ENCODE results near the gene MALT1. TPM values are rescaled to one million over a fixed set of nuclear protein-coding genes. Genes with fewer than 3 reads are reported as not detected.
A peak's percentile ranks its signal among the peaks of the same experiment; 100 is the strongest.

Gene MALT1
- total and polyA plus RNA-seq, 2 experiments from 2014 or later = 14.9 to 35.9 TPM

DNA sequence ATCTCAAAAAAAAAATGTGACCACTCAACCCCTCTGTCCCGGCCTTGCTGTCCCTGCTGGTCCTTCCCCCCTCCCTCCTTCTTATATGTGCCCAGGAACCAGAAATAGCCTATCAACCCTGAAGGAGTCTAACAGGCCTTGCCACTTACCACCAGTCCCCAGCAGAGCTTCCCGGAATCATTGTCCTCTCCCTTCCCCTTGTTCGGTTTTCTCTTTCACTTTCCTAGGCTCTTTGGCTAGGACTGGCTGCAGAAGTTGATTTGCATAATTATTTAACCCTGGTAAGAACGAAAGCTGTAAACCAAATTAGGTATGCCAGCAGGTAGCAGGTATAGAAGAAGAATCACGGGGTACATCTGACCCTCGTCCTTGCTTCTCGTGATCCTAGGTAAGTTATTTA, 120.8 kb downstream of the MALT1 start:
- no peak overlapping the region for H3K27ac ChIP-seq
- no peaks in the 10 kb centered on the region for H3K9me3 ChIP-seq (ENCODE audit: low read depth)
- no peak overlapping the region for H3K4me3 ChIP-seq
- TF ChIP-seq, protein P1, sequence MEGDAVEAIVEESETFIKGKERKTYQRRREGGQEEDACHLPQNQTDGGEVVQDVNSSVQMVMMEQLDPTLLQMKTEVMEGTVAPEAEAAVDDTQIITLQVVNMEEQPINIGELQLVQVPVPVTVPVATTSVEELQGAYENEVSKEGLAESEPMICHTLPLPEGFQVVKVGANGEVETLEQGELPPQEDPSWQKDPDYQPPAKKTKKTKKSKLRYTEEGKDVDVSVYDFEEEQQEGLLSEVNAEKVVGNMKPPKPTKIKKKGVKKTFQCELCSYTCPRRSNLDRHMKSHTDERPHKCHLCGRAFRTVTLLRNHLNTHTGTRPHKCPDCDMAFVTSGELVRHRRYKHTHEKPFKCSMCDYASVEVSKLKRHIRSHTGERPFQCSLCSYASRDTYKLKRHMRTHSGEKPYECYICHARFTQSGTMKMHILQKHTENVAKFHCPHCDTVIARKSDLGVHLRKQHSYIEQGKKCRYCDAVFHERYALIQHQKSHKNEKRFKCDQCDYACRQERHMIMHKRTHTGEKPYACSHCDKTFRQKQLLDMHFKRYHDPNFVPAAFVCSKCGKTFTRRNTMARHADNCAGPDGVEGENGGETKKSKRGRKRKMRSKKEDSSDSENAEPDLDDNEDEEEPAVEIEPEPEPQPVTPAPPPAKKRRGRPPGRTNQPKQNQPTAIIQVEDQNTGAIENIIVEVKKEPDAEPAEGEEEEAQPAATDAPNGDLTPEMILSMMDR (IDR thresholded peaks at IDR 0.05; ENCODE audit: poor library complexity) = no peak
- TF ChIP-seq EZH2 (IDR thresholded peaks at IDR 0.05; ENCODE audit: borderline replicate concordance) (no peak), EZH2phosphoT487 (IDR thresholded peaks at IDR 0.05; ENCODE audit: low read depth, severe bottlenecking, unreplicated experiment) (no peak)
- H4K20me1 ChIP-seq (ENCODE audit: insufficient read depth, poor library complexity, severe bottlenecking) = no peaks in the 10 kb centered on the region
- H3K4me2 ChIP-seq = no peak overlapping the region
- H3K27me3 ChIP-seq = no peaks in the 10 kb centered on the region
- no peaks in the 10 kb centered on the region for H3K9me2 ChIP-seq (replicated peaks; ENCODE audit: insufficient read depth)
- H3K4me1 ChIP-seq (ENCODE audit: insufficient read depth) = peaks cover 10% of the 10 kb centered on the region
- H3K36me3 ChIP-seq (replicated peaks; ENCODE audit: insufficient read depth, low read depth) = no peaks in the 10 kb centered on the region
- WGBS (ENCODE audit: low lambda C conversion rate, missing lambda C conversion rate) = 88% methylated on average over 7 of the region's 7 CpGs
- DNase-seq (ENCODE audit: low spot score) = no peak
- H2AFZ ChIP-seq = no peak overlapping the region
- no peaks in the 10 kb centered on the region for H3K79me2 ChIP-seq

DNA sequence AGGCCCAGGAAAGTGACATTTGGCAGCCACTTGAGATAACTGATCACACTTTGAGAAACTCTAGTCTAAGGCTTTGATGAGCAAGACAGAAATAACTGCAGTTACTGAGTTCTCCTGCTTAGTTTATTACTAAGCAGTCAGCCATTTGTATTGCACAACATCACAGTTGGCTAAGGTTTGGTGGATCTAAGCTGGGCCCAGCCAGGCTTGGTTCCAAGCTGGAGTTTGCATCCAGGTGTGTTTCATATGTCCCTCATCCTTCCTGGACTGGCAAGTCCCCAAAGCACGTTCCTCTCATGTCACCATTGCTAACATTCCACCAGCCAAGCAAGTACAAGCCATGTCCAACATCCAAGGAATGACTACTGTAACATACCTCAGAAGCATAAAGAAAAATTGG, 122.1 kb downstream of the MALT1 start:
- Histone ChIP-seq H2AFZ (no peak overlapping the region), H3K36me3 (replicated peaks; ENCODE audit: insufficient read depth, low read depth) (no peaks in the 10 kb centered on the region), H3K27me3 (no peaks in the 10 kb centered on the region), H3K79me2 (no peaks in the 10 kb centered on the region), H3K4me1 (ENCODE audit: insufficient read depth) (peaks cover 10% of the 10 kb centered on the region), H3K27ac (peak overlapping the region; percentile 70), H4K20me1 (ENCODE audit: insufficient read depth, poor library complexity, severe bottlenecking) (no peaks in the 10 kb centered on the region), H3K4me3 (no peak overlapping the region), H3K9me3 (ENCODE audit: low read depth) (no peaks in the 10 kb centered on the region), H3K4me2 (no peak overlapping the region), H3K9me2 (replicated peaks; ENCODE audit: insufficient read depth) (no peaks in the 10 kb centered on the region)
- DNase-seq (ENCODE audit: low spot score) = no peak
- WGBS (ENCODE audit: low lambda C conversion rate, missing lambda C conversion rate) = 91% methylated on average over 1 of the region's 1 CpG
- TF ChIP-seq, protein P1 (IDR thresholded peaks at IDR 0.05; ENCODE audit: poor library complexity) = no peak
- no peak for TF ChIP-seq EZH2phosphoT487 (IDR thresholded peaks at IDR 0.05; ENCODE audit: low read depth, severe bottlenecking, unreplicated experiment)
- TF ChIP-seq EZH2 (IDR thresholded peaks at IDR 0.05; ENCODE audit: borderline replicate concordance) = no peak

DNA sequence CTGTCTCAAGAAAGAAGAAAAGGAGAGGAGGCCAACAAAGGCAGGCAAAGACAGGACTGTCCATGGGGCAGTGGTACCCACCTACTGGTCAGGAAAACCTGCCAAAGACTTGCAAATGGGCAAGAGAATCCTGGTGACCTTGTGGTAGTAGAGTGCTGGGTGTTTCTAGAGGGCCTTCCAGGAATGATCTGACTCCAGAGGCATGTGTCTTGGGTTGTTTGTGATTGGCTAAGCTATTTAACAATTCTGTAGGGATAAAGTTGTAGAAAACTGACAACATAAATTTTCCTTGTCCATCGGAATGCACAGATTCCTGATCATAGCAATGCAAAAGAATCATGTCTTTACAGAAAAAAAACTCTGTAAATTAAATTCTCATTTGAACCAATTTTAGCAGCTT, 125.0 kb downstream of the MALT1 start:
- no peaks in the 10 kb centered on the region for H3K79me2 ChIP-seq
- no peaks in the 10 kb centered on the region for H4K20me1 ChIP-seq (ENCODE audit: insufficient read depth, poor library complexity, severe bottlenecking)
- no peaks in the 10 kb centered on the region for H3K36me3 ChIP-seq (replicated peaks; ENCODE audit: insufficient read depth, low read depth)
- no peak overlapping the region for H2AFZ ChIP-seq
- no peak overlapping the region for H3K4me3 ChIP-seq
- TF ChIP-seq, protein P1 (IDR thresholded peaks at IDR 0.05; ENCODE audit: poor library complexity) = no peak
- TF ChIP-seq EZH2 (IDR thresholded peaks at IDR 0.05; ENCODE audit: borderline replicate concordance) (no peak), EZH2phosphoT487 (IDR thresholded peaks at IDR 0.05; ENCODE audit: low read depth, severe bottlenecking, unreplicated experiment) (no peak)
- no peak overlapping the region for H3K27ac ChIP-seq
- 77% methylated on average over 1 of the region's 1 CpG for WGBS (ENCODE audit: low lambda C conversion rate, missing lambda C conversion rate)
- no peak overlapping the region for H3K4me2 ChIP-seq
- no peaks in the 10 kb centered on the region for H3K9me2 ChIP-seq (replicated peaks; ENCODE audit: insufficient read depth)
- H3K9me3 ChIP-seq (ENCODE audit: low read depth) = no peaks in the 10 kb centered on the region
- no peaks in the 10 kb centered on the region for H3K4me1 ChIP-seq (ENCODE audit: insufficient read depth)
- DNase-seq (ENCODE audit: low spot score) = no peak
- H3K27me3 ChIP-seq = no peaks in the 10 kb centered on the region

DNA sequence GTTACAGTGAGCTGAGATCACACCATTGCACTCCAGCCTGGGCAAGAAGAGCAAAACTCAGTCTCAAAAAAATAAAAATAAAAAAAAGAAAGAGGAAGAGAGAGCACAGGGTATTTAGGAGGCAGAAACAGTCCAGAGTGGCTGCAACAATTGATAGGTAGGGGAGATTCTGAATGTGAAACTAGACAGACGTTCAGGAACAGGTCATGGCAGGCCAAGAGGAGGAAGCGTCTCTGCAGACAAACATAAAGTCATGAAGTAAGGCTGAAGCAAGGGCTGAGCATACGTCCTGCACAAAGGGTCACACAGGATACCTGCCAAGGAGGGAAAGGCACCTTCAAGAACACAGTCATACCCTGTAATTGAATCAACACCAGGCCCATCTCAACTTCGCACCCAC, 129.3 kb downstream of the MALT1 start:
- 88% methylated on average over 4 of the region's 4 CpGs for WGBS (ENCODE audit: low lambda C conversion rate, missing lambda C conversion rate)
- no peak overlapping the region for H3K4me3 ChIP-seq
- DNase-seq (ENCODE audit: low spot score) = no peak

More for the DNA sequence above, 129.3 kb downstream of the MALT1 start:
- no peaks in the 10 kb centered on the region for H3K27me3 ChIP-seq
- H4K20me1 ChIP-seq (ENCODE audit: insufficient read depth, poor library complexity, severe bottlenecking) = no peaks in the 10 kb centered on the region
- no peaks in the 10 kb centered on the region for H3K36me3 ChIP-seq (replicated peaks; ENCODE audit: insufficient read depth, low read depth)
- H3K9me2 ChIP-seq (replicated peaks; ENCODE audit: insufficient read depth) = no peaks in the 10 kb centered on the region
- H2AFZ ChIP-seq = no peak overlapping the region
- no peaks in the 10 kb centered on the region for H3K9me3 ChIP-seq (ENCODE audit: low read depth)
- TF ChIP-seq EZH2phosphoT487 (IDR thresholded peaks at IDR 0.05; ENCODE audit: low read depth, severe bottlenecking, unreplicated experiment) (no peak), EZH2 (IDR thresholded peaks at IDR 0.05; ENCODE audit: borderline replicate concordance) (no peak)
- TF ChIP-seq, protein P1 (IDR thresholded peaks at IDR 0.05; ENCODE audit: poor library complexity) = no peak
- H3K4me1 ChIP-seq (ENCODE audit: insufficient read depth) = peaks cover 5% of the 10 kb centered on the region
- no peak overlapping the region for H3K27ac ChIP-seq
- H3K79me2 ChIP-seq = no peaks in the 10 kb centered on the region
- no peak overlapping the region for H3K4me2 ChIP-seq

All from hepatocyte (in vitro differentiated cells).